ENCODE data around the gene ZNF207.
"Not testable (repeated sequence)": the region's sequence is repeated elsewhere in the genome, so short reads cannot be mapped to it uniquely, and the experiment has no call there.

The ZNF207 gene

GRCh38 chr17:32352734-32353133 is 2.8 kb downstream of the ZNF207 start:
- not testable (repeated sequence) for H3K27ac Mint-ChIP-seq, H3K27me3 Mint-ChIP-seq, ATAC-seq, DNase-seq, H3K9me3 Mint-ChIP-seq
- Mint-ChIP-seq H3K4me3 (peak overlapping the region; percentile 86 to 88), H3K4me1 (peaks cover 37% of the 10 kb centered on the region)

- no peak for ATAC-seq
- peak overlapping the region; percentile 3 to 38 for H3K27ac Mint-ChIP-seq
- H3K4me1 Mint-ChIP-seq = peaks cover 48% of the 10 kb centered on the region
- DNase-seq = no peak
- H3K27me3 Mint-ChIP-seq = no peaks in the 10 kb centered on the region
- H3K4me3 Mint-ChIP-seq = peak overlapping the region; percentile 32 to 59
- no peaks in the 10 kb centered on the region for H3K9me3 Mint-ChIP-seq
Measured at GRCh38 chr17:32355649-32356377, 5.9 kb downstream of the ZNF207 start.

DNA sequence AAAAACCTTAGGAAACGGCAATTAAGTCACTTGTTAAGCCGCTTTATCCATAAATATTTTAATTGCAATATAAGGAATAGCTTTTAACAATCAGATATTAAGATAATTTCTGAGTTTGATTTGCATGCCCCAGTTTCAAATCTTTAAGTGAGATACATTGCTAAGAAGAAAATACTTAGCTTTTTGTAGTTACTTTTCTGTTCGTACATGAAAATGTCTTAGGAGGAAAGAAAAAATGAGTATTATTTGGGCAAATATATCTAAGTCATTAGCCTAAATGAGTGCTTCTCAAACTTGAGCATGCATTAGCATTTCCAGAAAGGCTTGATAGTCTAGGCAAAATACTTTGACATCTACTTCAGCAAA is 6.4 kb downstream of the ZNF207 start:
- no peak overlapping the region for H3K4me3 Mint-ChIP-seq

GRCh38 chr17:32356750-32357149 is 6.8 kb downstream of the ZNF207 start:
- Mint-ChIP-seq H3K27me3 (no peaks in the 10 kb centered on the region), H3K27ac (peak overlapping the region in 1 of 2 donors; percentile 80), H3K4me3 (no peak overlapping the region), H3K4me1 (peaks cover 55% of the 10 kb centered on the region), H3K9me3 (no peaks in the 10 kb centered on the region)
- no peak for DNase-seq
- no peak for ATAC-seq

More for the DNA sequence above, 6.4 kb downstream of the ZNF207 start:
- H3K9me3 Mint-ChIP-seq = no peaks in the 10 kb centered on the region
- ATAC-seq = no peak
- no peaks in the 10 kb centered on the region for H3K27me3 Mint-ChIP-seq
- no peak for DNase-seq
- H3K4me1 Mint-ChIP-seq = peaks cover 53% of the 10 kb centered on the region
- peak overlapping the region in 1 of 2 donors; percentile 80 for H3K27ac Mint-ChIP-seq

DNA sequence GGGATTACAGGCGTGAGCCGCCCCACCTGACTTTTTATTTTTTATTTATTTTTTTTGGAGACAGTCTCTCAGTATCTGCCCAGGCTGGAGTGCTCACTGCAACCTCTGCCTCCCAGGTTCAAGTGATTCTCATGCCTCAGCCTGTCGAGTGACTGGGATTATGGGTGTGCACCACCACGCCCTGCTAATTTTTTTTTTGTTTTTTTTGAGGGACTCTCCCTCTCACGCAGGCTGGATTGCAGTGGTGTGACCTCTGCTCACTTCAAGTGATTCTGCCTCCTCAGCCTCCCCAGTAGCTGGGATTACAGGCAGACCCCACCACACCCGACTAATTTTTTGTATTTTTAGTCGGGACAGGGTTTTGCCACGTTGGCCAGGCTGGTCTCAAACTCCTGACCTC is 7.7 kb downstream of the ZNF207 start:
- H3K9me3 Mint-ChIP-seq = no peaks in the 10 kb centered on the region
- no peaks in the 10 kb centered on the region for H3K27me3 Mint-ChIP-seq
- no peak overlapping the region for H3K27ac Mint-ChIP-seq
- H3K4me3 Mint-ChIP-seq = no peak overlapping the region
- H3K4me1 Mint-ChIP-seq = peaks cover 59% of the 10 kb centered on the region
- ATAC-seq (no peak), DNase-seq (no peak)

DNA sequence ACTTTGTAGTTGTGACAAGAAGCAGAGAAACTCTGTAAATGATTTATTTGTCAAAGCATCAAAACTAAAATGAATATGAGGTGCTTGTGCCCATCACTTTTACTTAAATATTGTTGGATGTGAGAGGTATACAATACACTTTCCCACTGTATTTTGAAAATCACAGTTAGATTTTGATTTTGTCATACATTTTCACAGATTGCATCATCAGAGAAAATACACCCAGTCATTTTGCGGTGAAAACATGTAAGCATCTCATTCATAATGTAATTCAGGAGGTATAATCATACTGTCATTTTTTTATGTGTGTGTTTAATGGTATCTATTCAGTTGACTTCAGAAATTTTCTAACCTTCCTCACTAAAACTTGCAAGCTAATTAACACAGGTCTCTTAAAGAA is 11.3 kb downstream of the ZNF207 start:
- H3K4me1 Mint-ChIP-seq = peaks cover 46% of the 10 kb centered on the region
- DNase-seq (no peak), ATAC-seq (no peak)
- H3K4me3 Mint-ChIP-seq = no peak overlapping the region
- no peaks in the 10 kb centered on the region for H3K9me3 Mint-ChIP-seq
- peak overlapping the region in 1 of 2 donors; percentile 52 for H3K27ac Mint-ChIP-seq
- H3K27me3 Mint-ChIP-seq = no peaks in the 10 kb centered on the region

DNA sequence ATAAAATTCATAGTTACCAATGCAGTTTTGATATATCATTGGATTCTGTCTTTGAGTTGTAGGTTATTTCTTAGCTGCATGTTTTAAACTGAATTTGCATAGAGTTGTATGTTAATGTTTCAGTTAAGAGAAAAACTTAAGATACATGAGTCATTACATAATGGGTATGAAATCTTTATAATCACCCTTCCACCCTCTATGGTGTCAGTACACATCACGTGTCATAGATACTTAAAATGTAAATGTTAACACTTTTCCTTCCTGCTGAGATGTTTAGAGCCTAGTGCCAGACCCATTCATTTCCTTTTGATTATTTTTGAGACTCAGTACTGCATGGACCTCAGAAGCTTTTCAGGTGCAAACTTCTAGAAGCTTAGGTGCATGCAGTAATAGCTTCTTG is 20.5 kb downstream of the ZNF207 start:
- peak overlapping the region in 1 of 2 donors; percentile 10 for H3K27ac Mint-ChIP-seq
- DNase-seq (no peak), ATAC-seq (peak; percentile 58)
- no peaks in the 10 kb centered on the region for H3K27me3 Mint-ChIP-seq
- peaks cover 31% of the 10 kb centered on the region for H3K4me1 Mint-ChIP-seq
- no peak overlapping the region for H3K4me3 Mint-ChIP-seq
- H3K9me3 Mint-ChIP-seq = no peaks in the 10 kb centered on the region

DNA sequence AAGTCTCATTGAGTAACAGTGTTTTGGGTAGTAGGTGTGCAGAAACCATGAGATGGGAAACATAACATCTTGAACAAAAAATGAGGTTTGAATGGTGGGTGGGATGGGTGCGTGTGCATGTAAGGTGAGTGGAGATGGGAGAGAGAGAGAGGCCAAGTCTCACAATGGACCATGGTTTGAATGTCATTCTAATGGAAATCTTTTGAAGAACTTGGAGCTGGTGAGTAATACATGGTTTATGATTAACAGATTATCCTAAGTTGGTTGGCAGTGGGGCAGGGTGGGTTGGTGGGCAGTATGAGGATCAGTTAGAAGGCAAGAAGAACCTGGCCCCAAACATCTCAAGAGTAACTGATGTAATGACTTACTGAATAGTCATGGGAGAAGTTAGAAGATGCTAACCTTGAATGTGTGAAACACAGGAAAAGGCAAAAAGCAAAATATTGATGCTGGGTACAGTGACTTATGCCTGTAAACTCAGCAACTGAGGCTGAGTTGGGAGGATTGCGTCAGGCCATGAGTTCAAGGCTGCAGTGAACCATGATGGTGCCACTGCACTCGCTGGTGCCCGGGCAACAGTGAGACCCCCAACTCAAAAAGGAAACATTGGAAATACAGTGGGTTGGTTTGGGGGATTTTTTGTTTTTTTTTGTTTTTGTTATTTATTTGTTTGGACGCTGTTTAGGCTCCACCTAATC is 32.7 kb downstream of the ZNF207 start:
- no peaks in the 10 kb centered on the region for H3K4me1 Mint-ChIP-seq
- no peak for ATAC-seq
- no peak for DNase-seq
- H3K27ac Mint-ChIP-seq = peak overlapping the region in 1 of 2 donors; percentile 43
- no peaks in the 10 kb centered on the region for H3K9me3 Mint-ChIP-seq
- no peaks in the 10 kb centered on the region for H3K27me3 Mint-ChIP-seq
- H3K4me3 Mint-ChIP-seq = no peak overlapping the region

- Mint-ChIP-seq H3K9me3 (no peaks in the 10 kb centered on the region), H3K27me3 (no peaks in the 10 kb centered on the region), H3K4me3 (no peak overlapping the region), H3K27ac (no peak overlapping the region), H3K4me1 (no peaks in the 10 kb centered on the region)
- ATAC-seq = no peak
- DNase-seq = no peak
Measured at GRCh38 chr17:32383926-32384434, 34.0 kb downstream of the ZNF207 start.

GRCh38 chr17:32385121-32385520 is 35.2 kb downstream of the ZNF207 start:
- Mint-ChIP-seq H3K9me3 (no peaks in the 10 kb centered on the region), H3K27ac (no peak overlapping the region), H3K4me3 (no peak overlapping the region), H3K27me3 (no peaks in the 10 kb centered on the region), H3K4me1 (no peaks in the 10 kb centered on the region)
- DNase-seq (no peak), ATAC-seq (no peak)

GRCh38 chr17:32385971-32386370 is 36.0 kb downstream of the ZNF207 start:
- no peaks in the 10 kb centered on the region for H3K9me3 Mint-ChIP-seq
- no peak overlapping the region for H3K4me3 Mint-ChIP-seq
- DNase-seq (no peak), ATAC-seq (no peak)
- no peak overlapping the region for H3K27ac Mint-ChIP-seq
- H3K4me1 Mint-ChIP-seq = no peaks in the 10 kb centered on the region
- H3K27me3 Mint-ChIP-seq = no peaks in the 10 kb centered on the region

- no peak for DNase-seq
- Mint-ChIP-seq H3K27me3 (no peaks in the 10 kb centered on the region), H3K4me1 (no peaks in the 10 kb centered on the region), H3K27ac (no peak overlapping the region), H3K4me3 (no peak overlapping the region), H3K9me3 (no peaks in the 10 kb centered on the region)
- no peak for ATAC-seq
Measured at GRCh38 chr17:32386844-32387243, 36.9 kb downstream of the ZNF207 start.

DNA sequence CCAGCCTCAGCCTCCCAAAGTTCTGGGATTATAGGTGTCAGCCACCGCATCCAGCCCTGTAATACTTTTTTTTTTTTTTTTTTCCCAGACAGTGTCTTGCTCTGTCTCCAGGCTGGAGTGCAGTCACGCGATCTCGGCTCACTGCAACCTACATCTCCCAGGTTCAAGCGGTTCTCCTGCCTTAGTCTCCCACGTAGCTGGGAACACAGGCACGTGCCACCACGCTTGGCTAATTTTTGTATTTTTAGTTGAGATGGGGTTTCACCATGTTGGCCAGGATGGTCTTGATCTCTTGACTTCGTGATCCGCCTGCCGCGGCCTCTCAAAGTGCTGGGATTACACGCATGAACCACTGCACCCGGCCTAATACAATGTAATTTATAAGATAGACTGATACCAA is 38.2 kb downstream of the ZNF207 start:
- not testable (repeated sequence) for H3K4me1 Mint-ChIP-seq, H3K9me3 Mint-ChIP-seq, H3K27me3 Mint-ChIP-seq, H3K4me3 Mint-ChIP-seq, ATAC-seq, DNase-seq
- H3K27ac Mint-ChIP-seq = peak overlapping the region in 1 of 2 donors; percentile 7

DNA sequence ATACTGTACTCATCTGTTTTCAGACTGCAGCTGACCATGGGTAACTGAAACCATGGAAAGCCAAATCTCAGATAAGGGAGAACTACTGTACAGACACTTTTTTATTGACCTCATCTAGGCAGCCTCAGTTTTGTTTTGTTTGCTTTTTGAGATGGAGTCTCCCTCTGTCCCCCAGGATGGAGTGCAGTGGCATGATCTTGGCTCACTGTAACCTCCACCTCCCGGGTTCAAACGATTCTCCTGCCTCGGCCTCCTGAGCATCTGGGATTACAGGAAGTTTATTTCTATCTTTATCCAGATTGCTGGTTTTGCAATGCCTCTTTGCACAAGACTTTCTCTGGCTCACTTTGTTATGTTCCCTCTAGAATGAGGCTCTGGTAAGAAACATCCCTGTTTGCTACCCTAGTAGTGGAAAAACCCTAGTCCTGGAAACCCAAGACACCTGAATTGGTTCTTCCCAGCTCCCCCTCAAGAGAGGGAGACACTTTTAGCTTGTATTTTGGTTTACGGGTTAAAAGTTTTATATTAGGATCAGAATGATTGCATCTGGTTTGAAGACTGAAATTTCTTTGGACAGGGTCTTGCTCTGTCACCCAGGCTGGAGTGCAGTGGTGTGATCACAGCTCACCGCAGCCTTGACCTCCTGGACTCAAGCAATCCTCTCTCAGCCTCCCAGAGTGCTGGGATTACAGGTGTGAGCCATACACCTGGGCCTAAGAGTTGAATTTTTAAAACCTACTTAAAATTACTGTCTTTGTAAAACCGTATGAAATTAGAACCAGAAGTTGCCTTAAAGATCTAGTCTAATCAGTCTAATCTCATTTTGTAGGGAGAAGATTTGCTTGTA is 38.9 kb downstream of the ZNF207 start:
- no peak overlapping the region for H3K27ac Mint-ChIP-seq

GRCh38 chr17:32393904-32394303 is 43.9 kb downstream of the ZNF207 start:
- no peak overlapping the region for H3K4me3 Mint-ChIP-seq
- peak overlapping the region; percentile 34 to 45 for H3K27ac Mint-ChIP-seq
- H3K27me3 Mint-ChIP-seq = no peaks in the 10 kb centered on the region
- ATAC-seq (no peak), DNase-seq (no peak)
- H3K9me3 Mint-ChIP-seq = peaks cover 0 to 5% of the 10 kb centered on the region in 2 donors
- no peaks in the 10 kb centered on the region for H3K4me1 Mint-ChIP-seq

More for the DNA sequence above, 38.9 kb downstream of the ZNF207 start:
- H3K27me3 Mint-ChIP-seq = no peaks in the 10 kb centered on the region
- peaks cover 0 to 4% of the 10 kb centered on the region in 2 donors for H3K9me3 Mint-ChIP-seq
- no peak overlapping the region for H3K4me3 Mint-ChIP-seq
- DNase-seq = no peak
- ATAC-seq = no peak
- no peaks in the 10 kb centered on the region for H3K4me1 Mint-ChIP-seq

Measured in stimulated activated naive CD8-positive, alpha-beta T cell treated with anti-CD3 and anti-CD28 coated beads, Interleukin-15, amount 100 ng/mL, for 72 hours (primary cell).